T-cell (primary cell): ENCODE data around the gene ACACB. TPM values are rescaled to one million over a fixed set of nuclear protein-coding genes. Genes with fewer than 3 reads are reported as not detected.

Experiments used
- ATAC-seq, 4 experiments: fragments of 200-7000 bp in 3 of 4; fragments of 150-1000 bp in 1 of 4; cut with Tn5 transposase; replicated peaks in 1 of 4; 1 replicate in 3 of 4; 2 replicates in 1 of 4; pipeline ENCODE4 v1.10.0; 2021; ENCODE audit warnings: moderate library complexity in 3 of 4, mild to moderate bottlenecking in 2 of 4, moderate number of reproducible peaks in 1 of 4
- CTCF ChIA-PET, 2 donors: fragments of 300-600 bp; sonication (Branson Sonifier 250); formaldehyde crosslinking; loops; one replicate each; lab custom pipeline; 2022; ENCODE audit warnings: antibody characterized with exemption in 2 of 2; lab: Charles Lee
- POLR2A ChIA-PET, 2 donors: fragments of 300-600 bp; sonication (Branson Sonifier 250); formaldehyde crosslinking; loops; one replicate each; lab custom pipeline; 2022; ENCODE audit warnings: antibody characterized with exemption in 2 of 2; lab: Charles Lee
- DNase-seq, 35 experiments: peaks; one replicate each; pipeline versions ENCODE4 v3.0.0 to v3.0.0-alpha.2; 2013 to 2023
- H3K27ac ChIP-seq: one replicate; pipeline ENCODE4 v1.5.1; 2013; ENCODE audit warnings: low read length
- H3K27me3 ChIP-seq, 2 experiments: replicated peaks in 1 of 2; 1 replicate in 1 of 2; 2 replicates in 1 of 2; pipeline versions ENCODE4 v1.6.1 to v1.7.0; 2013; ENCODE audit warnings: low read length in 1 of 2, mixed read lengths in 1 of 2; ENCODE audit not compliant: control insufficient read depth in 2 of 2, insufficient read depth in 2 of 2; ENCODE audit errors: extremely low read depth in 1 of 2
- H3K36me3 ChIP-seq, 2 donors: 1 replicate in 1 of 2; 2 replicates in 1 of 2; pipeline versions ENCODE4 v1.6.1 to v1.7.0; 2013; ENCODE audit warnings: low read length in 1 of 2; ENCODE audit not compliant: control insufficient read depth in 2 of 2, insufficient read depth in 1 of 2; ENCODE audit errors: extremely low read depth in 1 of 2
- H3K4me1 ChIP-seq, 2 experiments: 1 replicate in 1 of 2; 2 replicates in 1 of 2; pipeline versions ENCODE4 v1.6.1 to v1.7.0; 2013; ENCODE audit warnings: low read length in 2 of 2, mixed read lengths in 1 of 2; ENCODE audit not compliant: insufficient read depth in 2 of 2, control insufficient read depth in 1 of 2; ENCODE audit errors: extremely low read depth in 1 of 2
- H3K4me3 ChIP-seq, 2 donors: 1 replicate in 1 of 2; 2 replicates in 1 of 2; pipeline versions ENCODE4 v1.5.1 to v1.7.0; 2013; ENCODE audit warnings: mild to moderate bottlenecking in 2 of 2, low read length in 1 of 2, moderate library complexity in 1 of 2; ENCODE audit not compliant: control insufficient read depth in 1 of 2; ENCODE audit errors: extremely low read depth in 1 of 2
- H3K9me3 ChIP-seq: 2 replicates; pipeline ENCODE4 v1.7.0; 2013
- H3K27ac Mint-ChIP-seq, 2 donors: one replicate each; pipeline ENCODE4 v1.8.0; 2020 to 2021; ENCODE audit warnings: mild to moderate bottlenecking in 2 of 2, mixed read lengths in 2 of 2
- H3K27me3 Mint-ChIP-seq, 2 donors: one replicate each; pipeline ENCODE4 v1.8.0; 2021 to 2022; ENCODE audit warnings: mixed read lengths in 2 of 2
- H3K36me3 Mint-ChIP-seq: one replicate; pipeline ENCODE4 v1.8.0; 2021; ENCODE audit warnings: mixed read lengths
- H3K4me1 Mint-ChIP-seq, 3 donors: one replicate each; pipeline ENCODE4 v1.8.0; 2020 to 2022; ENCODE audit warnings: mixed read lengths in 3 of 3, mild to moderate bottlenecking in 1 of 3
- H3K4me3 Mint-ChIP-seq, 3 donors: one replicate each; pipeline ENCODE4 v1.8.0; 2020 to 2022; ENCODE audit warnings: mild to moderate bottlenecking in 3 of 3, mixed read lengths in 3 of 3, moderate library complexity in 3 of 3
- H3K9me3 Mint-ChIP-seq, 3 donors: one replicate each; pipeline ENCODE4 v1.8.0; 2020 to 2022; ENCODE audit warnings: mixed read lengths in 3 of 3
- WGBS: methylation state at CpG from one replicate; pipeline ENCODE4 v1.1.5; 2013; ENCODE audit warnings: missing lambda C conversion rate; ENCODE audit not compliant: insufficient coverage; 5-methylcytosine and 5-hydroxymethylcytosine counted together
- total RNA-seq, 35 experiments: library from RNA in 6 of 35; stranded (reverse) in 6 of 35; fragments of 120-200 nt in 1 of 35; gene quantifications; one replicate each; pipeline versions ENCODE4 v1.2.1 to v1.2.4 and lab custom pipeline; 2013 to 2026

Gene ACACB
- total RNA-seq, 5 donors from 2014 or later (not counting 1 experiment from before 2014, with no cell fraction given) = 24.8 to 34.1 (median 32.1) TPM

DNA sequence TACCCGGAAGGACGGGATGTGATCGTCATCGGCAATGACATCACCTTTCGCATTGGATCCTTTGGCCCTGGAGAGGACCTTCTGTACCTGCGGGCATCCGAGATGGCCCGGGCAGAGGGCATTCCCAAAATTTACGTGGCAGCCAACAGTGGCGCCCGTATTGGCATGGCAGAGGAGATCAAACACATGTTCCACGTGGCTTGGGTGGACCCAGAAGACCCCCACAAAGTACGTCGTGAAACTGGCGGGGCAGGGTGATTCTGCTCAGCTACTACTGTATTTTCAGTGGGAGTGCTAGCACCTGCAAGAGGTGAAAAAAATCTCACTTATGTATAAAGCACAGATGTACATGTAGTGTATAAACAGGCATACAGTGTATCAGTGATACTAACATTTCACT, 129.8 kb downstream of the ACACB start:
- Mint-ChIP-seq H3K27ac (no peak overlapping the region), H3K9me3 (no peaks in the 10 kb centered on the region), H3K36me3 (peaks cover 53% of the 10 kb centered on the region), H3K4me3 (no peak overlapping the region), H3K4me1 (no peaks in the 10 kb centered on the region), H3K27me3 (no peaks in the 10 kb centered on the region)
- DNase-seq = no peak
- H3K36me3 ChIP-seq = peaks cover 0 to 9% of the 10 kb centered on the region in 2 donors
- no peaks in the 10 kb centered on the region for H3K27me3 ChIP-seq
- no peak overlapping the region for H3K4me3 ChIP-seq
- H3K27ac ChIP-seq = no peak overlapping the region
- no peaks in the 10 kb centered on the region for H3K9me3 ChIP-seq
- no peak for ATAC-seq
- CTCF ChIA-PET = no interaction called here
- 98% methylated on average over 12 of the region's 15 CpGs for WGBS
- no peaks in the 10 kb centered on the region for H3K4me1 ChIP-seq
- POLR2A ChIA-PET = no interaction called here

DNA sequence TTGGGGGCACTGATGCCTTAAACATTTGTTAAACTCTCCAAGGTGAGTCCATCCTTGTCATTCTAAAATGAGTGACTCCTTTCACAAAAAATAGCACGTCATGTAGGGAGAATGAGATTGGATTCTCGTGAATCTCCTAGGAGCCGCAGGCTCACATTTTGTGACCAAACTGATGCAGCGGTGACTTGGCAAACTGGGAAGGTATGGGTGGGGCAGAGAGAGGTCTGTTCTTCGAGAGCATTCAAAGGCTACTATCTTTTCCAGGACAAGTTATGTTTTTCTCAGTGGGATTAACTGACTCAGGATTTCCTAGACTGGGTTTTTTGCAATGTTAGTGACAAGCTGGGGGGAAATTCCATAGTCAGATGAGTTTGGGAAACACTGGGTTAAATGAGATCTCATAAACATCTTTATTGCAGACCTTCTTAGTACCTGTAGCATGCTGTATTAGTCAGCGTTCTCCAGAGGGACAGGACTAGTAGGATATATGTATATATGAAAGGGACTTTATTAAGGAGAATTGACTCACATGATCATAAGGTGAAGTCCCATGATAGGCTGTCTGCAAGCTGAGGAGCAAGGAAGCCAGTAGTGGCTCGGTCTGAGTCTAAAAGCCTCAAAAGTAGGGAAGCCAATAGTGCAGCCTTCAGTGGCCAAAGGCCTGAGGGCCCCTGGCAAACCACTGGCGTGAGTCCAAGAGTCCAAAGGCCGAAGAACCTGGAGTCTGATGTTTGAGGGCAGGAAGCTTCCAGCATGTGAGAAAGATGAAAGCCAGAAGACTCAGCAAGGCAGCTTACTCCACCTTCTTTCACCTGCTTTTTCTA, 131.7 kb downstream of the ACACB start:
- POLR2A ChIA-PET = no interaction called here
- H3K27ac Mint-ChIP-seq = no peak overlapping the region

DNA sequence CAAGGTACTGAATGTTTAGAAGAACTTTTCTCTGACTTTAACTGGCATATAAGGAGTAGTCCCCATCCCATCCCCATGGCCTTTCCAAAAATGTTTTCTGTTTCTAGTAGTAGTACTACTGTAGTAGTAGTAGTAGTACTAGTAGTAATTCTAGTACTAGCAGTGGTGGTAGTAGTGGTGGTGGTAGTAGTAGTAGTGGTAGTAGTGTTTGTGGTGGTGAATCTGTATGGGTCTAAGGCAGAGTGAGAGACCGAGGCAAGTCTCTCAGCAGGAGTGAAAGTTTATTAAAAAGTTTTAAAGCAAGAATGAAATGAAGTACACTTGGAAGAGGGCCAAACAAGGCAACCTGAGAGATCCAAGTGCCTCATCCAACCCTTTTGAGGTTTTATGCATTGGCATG, 134.1 kb downstream of the ACACB start:
- ChIA-PET POLR2A (no interaction called here), CTCF (no interaction called here)
- Histone ChIP-seq H3K27ac (no peak overlapping the region), H3K4me3 (no peak overlapping the region), H3K4me1 (no peaks in the 10 kb centered on the region), H3K27me3 (no peaks in the 10 kb centered on the region), H3K36me3 (peaks cover 0 to 6% of the 10 kb centered on the region in 2 donors), H3K9me3 (no peaks in the 10 kb centered on the region)
- no peak overlapping the region for H3K27ac Mint-ChIP-seq
- peaks cover 9 to 18% (median 15%) of the 10 kb centered on the region in 3 donors for H3K9me3 Mint-ChIP-seq
- no peak for ATAC-seq
- H3K4me3 Mint-ChIP-seq = no peak overlapping the region
- no peak for DNase-seq
- 10% methylated on average over 1 of the region's 1 CpG for WGBS
- H3K4me1 Mint-ChIP-seq = no peaks in the 10 kb centered on the region
- H3K36me3 Mint-ChIP-seq = peaks cover 66% of the 10 kb centered on the region
- H3K27me3 Mint-ChIP-seq = no peaks in the 10 kb centered on the region

More for the DNA sequence above, 131.7 kb downstream of the ACACB start:
- H3K4me3 Mint-ChIP-seq = no peak overlapping the region
- Histone ChIP-seq H3K36me3 (peaks cover 0 to 9% of the 10 kb centered on the region in 2 donors), H3K9me3 (no peaks in the 10 kb centered on the region), H3K4me3 (no peak overlapping the region), H3K4me1 (no peaks in the 10 kb centered on the region), H3K27me3 (no peaks in the 10 kb centered on the region), H3K27ac (no peak overlapping the region)
- no peaks in the 10 kb centered on the region for H3K4me1 Mint-ChIP-seq
- no peaks in the 10 kb centered on the region for H3K27me3 Mint-ChIP-seq
- H3K9me3 Mint-ChIP-seq = peaks cover under 1 to 8% (median 3%) of the 10 kb centered on the region in 3 donors
- H3K36me3 Mint-ChIP-seq = peaks cover 52% of the 10 kb centered on the region
- CTCF ChIA-PET = no interaction called here
- DNase-seq (no peak), ATAC-seq (no peak)
- 88% methylated on average over 4 of the region's 9 CpGs for WGBS

DNA sequence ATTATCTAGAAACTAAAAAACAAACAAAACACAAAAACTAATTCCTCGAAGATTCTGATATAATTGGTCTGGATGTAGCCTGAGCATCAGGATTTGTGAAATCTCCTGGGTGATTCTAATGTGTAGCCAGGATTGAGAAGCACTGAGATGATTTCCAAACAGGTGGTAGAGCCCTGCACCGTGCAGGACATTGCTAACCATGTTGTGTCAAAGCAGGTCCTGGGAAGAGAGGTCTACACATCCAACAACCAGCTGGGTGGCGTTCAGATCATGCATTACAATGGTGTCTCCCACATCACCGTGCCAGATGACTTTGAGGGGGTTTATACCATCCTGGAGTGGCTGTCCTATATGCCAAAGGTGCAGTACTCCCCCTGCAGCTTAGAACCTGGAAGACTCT, 136.4 kb downstream of the ACACB start:
- WGBS = no CpG with 5 or more reads among the region's 4 CpGs
- H3K4me3 Mint-ChIP-seq = no peak overlapping the region

DNA sequence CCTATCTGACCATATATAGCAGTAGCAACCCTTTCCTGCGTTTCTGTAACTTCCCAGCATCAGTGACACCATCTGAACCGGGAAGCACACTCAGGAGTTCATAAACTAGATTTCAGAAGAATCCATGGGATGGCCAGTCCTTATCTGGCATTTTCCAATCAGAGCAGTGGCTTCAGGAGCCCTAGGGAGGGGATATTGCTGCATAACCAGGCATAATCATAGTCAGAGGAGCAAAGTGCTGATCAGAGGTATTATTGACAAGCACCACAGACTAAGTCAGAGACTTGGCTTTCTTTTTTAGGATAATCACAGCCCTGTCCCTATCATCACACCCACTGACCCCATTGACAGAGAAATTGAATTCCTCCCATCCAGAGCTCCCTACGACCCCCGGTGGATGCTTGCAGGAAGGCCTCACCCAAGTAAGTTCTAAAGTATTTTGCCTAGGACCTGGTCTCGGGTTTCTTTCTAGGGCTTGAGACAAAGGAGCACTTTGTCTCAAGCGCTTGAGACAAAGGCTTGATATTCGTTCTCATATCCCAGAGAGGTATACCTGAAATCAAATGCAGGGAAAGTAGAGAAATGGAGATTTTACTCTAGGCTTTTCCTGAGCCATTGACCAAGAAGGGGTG, 137.6 kb downstream of the ACACB start:
- H3K4me3 Mint-ChIP-seq = no peak overlapping the region
- peaks cover 0 to 2% of the 10 kb centered on the region in 2 donors for H3K36me3 ChIP-seq
- no peak overlapping the region for H3K27ac Mint-ChIP-seq
- H3K4me3 ChIP-seq = no peak overlapping the region
- ATAC-seq (no peak), DNase-seq (no peak)
- H3K27me3 Mint-ChIP-seq = no peaks in the 10 kb centered on the region
- CTCF ChIA-PET = no interaction called here
- POLR2A ChIA-PET = no interaction called here
- no peaks in the 10 kb centered on the region for H3K4me1 Mint-ChIP-seq
- H3K27ac ChIP-seq = no peak overlapping the region
- no peaks in the 10 kb centered on the region for H3K4me1 ChIP-seq
- H3K9me3 ChIP-seq = no peaks in the 10 kb centered on the region
- peaks cover 9 to 18% (median 15%) of the 10 kb centered on the region in 3 donors for H3K9me3 Mint-ChIP-seq
- H3K36me3 Mint-ChIP-seq = peaks cover 54% of the 10 kb centered on the region
- no peaks in the 10 kb centered on the region for H3K27me3 ChIP-seq
- 96% methylated on average over 6 of the region's 7 CpGs for WGBS

More for the DNA sequence above, 136.4 kb downstream of the ACACB start:
- no peak overlapping the region for H3K4me3 ChIP-seq
- DNase-seq = no peak
- ChIA-PET POLR2A (no interaction called here), CTCF (no interaction called here)
- Mint-ChIP-seq H3K4me1 (no peaks in the 10 kb centered on the region), H3K27me3 (no peaks in the 10 kb centered on the region), H3K9me3 (peaks cover 9 to 18% (median 15%) of the 10 kb centered on the region in 3 donors), H3K27ac (no peak overlapping the region), H3K36me3 (peaks cover 57% of the 10 kb centered on the region)
- no peak for ATAC-seq
- no peaks in the 10 kb centered on the region for H3K36me3 ChIP-seq
- no peak overlapping the region for H3K27ac ChIP-seq
- no peaks in the 10 kb centered on the region for H3K4me1 ChIP-seq
- H3K27me3 ChIP-seq = no peaks in the 10 kb centered on the region
- H3K9me3 ChIP-seq = no peaks in the 10 kb centered on the region

DNA sequence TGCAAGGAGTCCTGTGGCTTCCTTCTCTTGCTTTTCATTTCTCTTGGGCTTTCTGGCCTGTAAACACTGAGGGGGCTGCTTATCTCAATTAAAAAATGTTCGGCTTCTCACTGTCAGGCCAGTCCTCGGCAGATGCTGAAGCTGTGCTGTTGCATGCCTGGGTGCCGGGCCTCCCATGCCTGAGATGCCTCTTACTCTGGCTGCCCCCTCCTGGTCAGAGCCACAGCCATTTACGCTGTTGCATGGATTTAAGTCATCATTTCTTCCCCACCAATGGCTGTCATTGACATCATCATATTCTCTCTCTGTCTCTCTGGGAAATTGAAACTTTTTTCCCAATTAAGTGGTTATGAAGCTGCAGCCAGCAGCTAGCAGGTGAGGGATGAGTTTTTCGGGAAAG, 139.0 kb downstream of the ACACB start:
- Histone ChIP-seq H3K27me3 (no peaks in the 10 kb centered on the region), H3K4me1 (no peaks in the 10 kb centered on the region), H3K27ac (no peak overlapping the region), H3K36me3 (peaks cover 0 to 5% of the 10 kb centered on the region in 2 donors), H3K4me3 (no peak overlapping the region), H3K9me3 (no peaks in the 10 kb centered on the region)
- ChIA-PET POLR2A (no interaction called here), CTCF (interaction anchor here in 1 of 2 donors (0.5 kb wide), 1 partner anchor 499 kb away, joined by 3 read pairs; no protein-coding TSS in a partner anchor)
- WGBS = 98% methylated on average over 4 of the region's 5 CpGs
- DNase-seq (no peak), ATAC-seq (no peak)
- peaks cover 9 to 18% (median 15%) of the 10 kb centered on the region in 3 donors for H3K9me3 Mint-ChIP-seq
- H3K4me3 Mint-ChIP-seq = no peak overlapping the region
- H3K36me3 Mint-ChIP-seq = peaks cover 54% of the 10 kb centered on the region
- no peaks in the 10 kb centered on the region for H3K4me1 Mint-ChIP-seq
- no peaks in the 10 kb centered on the region for H3K27me3 Mint-ChIP-seq
- no peak overlapping the region for H3K27ac Mint-ChIP-seq
